HepG2 (cell line): ENCODE results near the gene CPSF4. TPM values are rescaled to one million over a fixed set of nuclear protein-coding genes. Genes with fewer than 3 reads are reported as not detected.

Experiments used
- CBX5 ChIP-seq: sonication (generic); formaldehyde crosslinking; IDR thresholded peaks from 2 replicates; pipeline ENCODE4 v1.4.0; 2020; ENCODE audit warnings: missing genetic modification reagents, borderline replicate concordance
- ELF4 ChIP-seq: sonication (generic); formaldehyde crosslinking; IDR thresholded peaks from 2 replicates; pipeline ENCODE4 v1.5.0; 2020; ENCODE audit warnings: missing genetic modification reagents, mild to moderate bottlenecking, moderate library complexity, borderline replicate concordance
- HES4 ChIP-seq: sonication (generic); formaldehyde crosslinking; IDR thresholded peaks from 2 replicates; pipeline ENCODE4 v1.9.0; 2021; ENCODE audit warnings: mild to moderate bottlenecking, missing genetic modification reagents, borderline replicate concordance
- HMG20A ChIP-seq: IDR thresholded peaks from 2 replicates; pipeline ENCODE4 v1.6.1; 2016; ENCODE audit warnings: borderline replicate concordance
- HNRNPL ChIP-seq: fragments of 200-400 bp; formaldehyde crosslinking; IDR thresholded peaks from 2 replicates; pipeline ENCODE4 v1.6.1; 2017; ENCODE audit warnings: mild to moderate bottlenecking, low read depth, low read length
- HOXD1 ChIP-seq: sonication (generic); formaldehyde crosslinking; IDR thresholded peaks from 2 replicates; pipeline ENCODE4 v1.5.0; 2020; ENCODE audit warnings: missing genetic modification reagents
- IRF9 ChIP-seq: sonication (generic); formaldehyde crosslinking; IDR thresholded peaks from 2 replicates; pipeline ENCODE4 v1.8.0; 2022; ENCODE audit warnings: missing genetic modification reagents, mild to moderate bottlenecking, borderline replicate concordance
- JUND ChIP-seq: sonication (generic); formaldehyde crosslinking; IDR thresholded peaks from 2 replicates; pipeline ENCODE4 v1.8.0; 2022; ENCODE audit warnings: mild to moderate bottlenecking, missing genetic modification reagents
- MXI1 ChIP-seq: IDR thresholded peaks from 3 replicates; pipeline ENCODE4 v1.6.1; 2012; ENCODE audit warnings: low read depth, low read length, inconsistent platforms, borderline replicate concordance
- NAIF1 ChIP-seq: sonication (generic); formaldehyde crosslinking; IDR thresholded peaks from 2 replicates; pipeline ENCODE4 v1.5.0; 2020; ENCODE audit warnings: mild to moderate bottlenecking, missing genetic modification reagents, borderline replicate concordance
- NR2C2 ChIP-seq: sonication (generic); formaldehyde crosslinking; IDR thresholded peaks from 2 replicates; pipeline ENCODE4 v1.4.0; 2020; ENCODE audit warnings: missing genetic modification reagents, mild to moderate bottlenecking, moderate library complexity, borderline replicate concordance
- SP4 ChIP-seq: sonication (generic); formaldehyde crosslinking; IDR thresholded peaks from 2 replicates; pipeline ENCODE4 v1.8.1; 2023; ENCODE audit warnings: mild to moderate bottlenecking, missing genetic modification reagents
- U2AF2 ChIP-seq: fragments of 200-400 bp; formaldehyde crosslinking; IDR thresholded peaks from 2 replicates; pipeline ENCODE4 v1.6.1; 2017; ENCODE audit warnings: low read depth, mild to moderate bottlenecking, low read length
- ZSCAN21 ChIP-seq: sonication (generic); formaldehyde crosslinking; IDR thresholded peaks from 2 replicates; pipeline ENCODE4 v1.8.0; 2022; ENCODE audit warnings: mild to moderate bottlenecking, missing genetic modification reagents, moderate library complexity, borderline replicate concordance
- polyA plus RNA-seq, 8 experiments: library from polyadenylated mRNA; depleted of rRNA in 3 of 8; stranded (reverse) in 7 of 8; unstranded in 1 of 8; fragments of >200 nt; fragmentation: Illumina TruSeq in 4 of 8; extraction: Trizol in 4 of 8; gene quantifications; 2 replicates each; pipeline versions ENCODE4 v1.2.1 to v1.2.3, GENCODE V29; 2011 to 2016; ENCODE audit warnings: low read depth in 4 of 8, missing spikeins in 1 of 8, mixed read lengths in 1 of 8; ENCODE audit not compliant: insufficient read depth in 1 of 8
- total RNA-seq, 5 experiments: library from RNA; depleted of rRNA; stranded (reverse); fragments of >200 nt; fragmentation: Illumina TruSeq; extraction: Trizol; gene quantifications; 2 replicates each; pipeline ENCODE4 v1.2.3, GENCODE V29; 2016; ENCODE audit warnings: low read depth in 1 of 5
- TF ChIP-seq, protein P1 (sequence below): sonication (generic); formaldehyde crosslinking; IDR thresholded peaks from 2 replicates; pipeline ENCODE4 v1.5.0; 2020; ENCODE audit warnings: mild to moderate bottlenecking, low read depth, missing genetic modification reagents, borderline replicate concordance
- TF ChIP-seq, protein P2 (sequence below): sonication (generic); formaldehyde crosslinking; IDR thresholded peaks from 2 replicates; pipeline ENCODE4 v1.4.0; 2020; ENCODE audit warnings: mild to moderate bottlenecking, low read depth, missing genetic modification reagents
- TF ChIP-seq, protein P3 (sequence below): sonication (generic); formaldehyde crosslinking; IDR thresholded peaks from 2 replicates; pipeline ENCODE4 v1.8.1; 2023; ENCODE audit warnings: missing genetic modification reagents, inconsistent platforms, borderline replicate concordance
- TF ChIP-seq, protein P4 (sequence below): sonication (generic); formaldehyde crosslinking; IDR thresholded peaks from 2 replicates; pipeline ENCODE4; 2020; ENCODE audit warnings: missing genetic modification reagents, mild to moderate bottlenecking, borderline replicate concordance

CPSF4 gene
- total and polyA plus RNA-seq, 2 of the 13 experiments (the other 11 are each of a cell fraction or from before 2014, with no cell fraction given) = 34.1 to 49.6 TPM

DNA sequence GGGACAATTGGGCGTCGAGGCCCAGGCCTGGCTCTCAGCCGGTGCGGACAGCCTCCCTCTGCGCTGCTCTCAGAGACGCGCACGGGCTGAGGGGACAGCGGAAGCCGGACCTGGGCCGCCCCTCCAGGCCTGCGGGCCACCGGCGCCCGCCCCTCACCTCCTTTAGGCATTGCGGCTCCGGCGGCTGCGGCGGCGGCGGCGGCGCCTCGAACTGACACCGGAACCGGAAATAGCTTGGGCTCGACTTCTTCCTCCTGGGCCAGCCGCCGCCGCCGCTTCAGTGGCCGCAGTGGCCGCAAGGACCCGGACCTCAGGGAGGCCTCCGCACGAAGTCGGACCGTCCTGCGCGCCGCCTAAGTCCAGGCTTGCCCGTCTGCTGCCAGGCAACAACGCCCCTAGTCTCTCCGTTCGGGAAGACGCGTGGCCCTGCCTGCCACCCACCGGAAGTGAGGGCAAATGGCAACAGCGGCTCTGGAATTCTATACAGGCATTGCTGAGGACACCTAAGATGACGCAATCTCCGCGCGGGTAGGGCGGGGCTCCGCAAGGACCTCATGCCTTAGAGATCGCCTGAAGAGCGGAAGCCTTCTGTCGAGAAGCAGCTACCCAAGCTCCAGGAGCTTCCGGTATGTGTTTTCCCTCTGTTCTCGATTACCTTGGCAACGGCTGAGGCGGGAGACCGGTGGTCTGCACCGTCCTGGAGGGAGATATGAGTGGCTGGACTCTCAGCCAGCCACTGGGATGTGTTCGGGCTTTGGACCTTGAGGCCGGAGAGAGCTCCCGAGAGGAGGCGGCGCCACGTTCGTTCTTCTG is 30.2 kb upstream of the CPSF4 start, which contains the start of the genes BUD31 and PDAP1 (continued):
- TF ChIP-seq, protein P1, sequence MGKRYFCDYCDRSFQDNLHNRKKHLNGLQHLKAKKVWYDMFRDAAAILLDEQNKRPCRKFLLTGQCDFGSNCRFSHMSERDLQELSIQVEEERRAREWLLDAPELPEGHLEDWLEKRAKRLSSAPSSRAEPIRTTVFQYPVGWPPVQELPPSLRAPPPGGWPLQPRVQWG = no peak
- TF ChIP-seq IRF9 (CRISPR knock-in tag) (peak; percentile 74; the same call in 1 of the 2 replicates), HNRNPL (0 out of 2 replicates have a peak, but pooled peaks have one; percentile 58), HMG20A (no peak), MXI1 (peak; percentile 88; the same call in 1 of the 3 replicates), JUND (CRISPR knock-in tag) (peak; percentile 89), HOXD1 (CRISPR knock-in tag) (no peak), ELF4 (no peak), ZSCAN21 (CRISPR knock-in tag) (peak; percentile 32; the same call in 1 of the 2 replicates), U2AF2 (no peak), CBX5 (peak; percentile 85), HES4 (CRISPR knock-in tag) (no peak; the same call in 1 of the 2 replicates), SP4 (CRISPR knock-in tag) (peak; percentile 89), NR2C2 (peak; percentile 99), NAIF1 (no peak)
- TF ChIP-seq, protein P2, sequence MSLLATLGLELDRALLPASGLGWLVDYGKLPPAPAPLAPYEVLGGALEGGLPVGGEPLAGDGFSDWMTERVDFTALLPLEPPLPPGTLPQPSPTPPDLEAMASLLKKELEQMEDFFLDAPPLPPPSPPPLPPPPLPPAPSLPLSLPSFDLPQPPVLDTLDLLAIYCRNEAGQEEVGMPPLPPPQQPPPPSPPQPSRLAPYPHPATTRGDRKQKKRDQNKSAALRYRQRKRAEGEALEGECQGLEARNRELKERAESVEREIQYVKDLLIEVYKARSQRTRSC (CRISPR knock-in tag) = 0 out of 2 replicates have a peak, but pooled peaks have one; percentile 64
- TF ChIP-seq, protein P3, sequence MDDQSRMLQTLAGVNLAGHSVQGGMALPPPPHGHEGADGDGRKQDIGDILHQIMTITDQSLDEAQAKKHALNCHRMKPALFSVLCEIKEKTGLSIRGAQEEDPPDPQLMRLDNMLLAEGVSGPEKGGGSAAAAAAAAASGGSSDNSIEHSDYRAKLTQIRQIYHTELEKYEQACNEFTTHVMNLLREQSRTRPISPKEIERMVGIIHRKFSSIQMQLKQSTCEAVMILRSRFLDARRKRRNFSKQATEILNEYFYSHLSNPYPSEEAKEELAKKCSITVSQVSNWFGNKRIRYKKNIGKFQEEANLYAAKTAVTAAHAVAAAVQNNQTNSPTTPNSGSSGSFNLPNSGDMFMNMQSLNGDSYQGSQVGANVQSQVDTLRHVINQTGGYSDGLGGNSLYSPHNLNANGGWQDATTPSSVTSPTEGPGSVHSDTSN = no peak
- TF ChIP-seq, protein P4, sequence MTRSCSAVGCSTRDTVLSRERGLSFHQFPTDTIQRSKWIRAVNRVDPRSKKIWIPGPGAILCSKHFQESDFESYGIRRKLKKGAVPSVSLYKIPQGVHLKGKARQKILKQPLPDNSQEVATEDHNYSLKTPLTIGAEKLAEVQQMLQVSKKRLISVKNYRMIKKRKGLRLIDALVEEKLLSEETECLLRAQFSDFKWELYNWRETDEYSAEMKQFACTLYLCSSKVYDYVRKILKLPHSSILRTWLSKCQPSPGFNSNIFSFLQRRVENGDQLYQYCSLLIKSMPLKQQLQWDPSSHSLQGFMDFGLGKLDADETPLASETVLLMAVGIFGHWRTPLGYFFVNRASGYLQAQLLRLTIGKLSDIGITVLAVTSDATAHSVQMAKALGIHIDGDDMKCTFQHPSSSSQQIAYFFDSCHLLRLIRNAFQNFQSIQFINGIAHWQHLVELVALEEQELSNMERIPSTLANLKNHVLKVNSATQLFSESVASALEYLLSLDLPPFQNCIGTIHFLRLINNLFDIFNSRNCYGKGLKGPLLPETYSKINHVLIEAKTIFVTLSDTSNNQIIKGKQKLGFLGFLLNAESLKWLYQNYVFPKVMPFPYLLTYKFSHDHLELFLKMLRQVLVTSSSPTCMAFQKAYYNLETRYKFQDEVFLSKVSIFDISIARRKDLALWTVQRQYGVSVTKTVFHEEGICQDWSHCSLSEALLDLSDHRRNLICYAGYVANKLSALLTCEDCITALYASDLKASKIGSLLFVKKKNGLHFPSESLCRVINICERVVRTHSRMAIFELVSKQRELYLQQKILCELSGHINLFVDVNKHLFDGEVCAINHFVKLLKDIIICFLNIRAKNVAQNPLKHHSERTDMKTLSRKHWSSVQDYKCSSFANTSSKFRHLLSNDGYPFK (CRISPR knock-in tag) = peak; percentile 94
